Subcutaneous abdominal adipose tissue (tissue), 5 donors: ENCODE data around the gene CDCA7L.

Experiments
- H3K27ac ChIP-seq: one replicate; pipeline ENCODE4 v1.7.0; 2013; ENCODE audit warnings: low read depth, mild to moderate bottlenecking, inconsistent platforms, low read length, moderate library complexity
- H3K27me3 ChIP-seq, 5 donors: one replicate each; pipeline ENCODE4 v1.7.0; 2013; ENCODE audit warnings: low read length in 5 of 5, inconsistent platforms in 1 of 5; ENCODE audit not compliant: control insufficient read depth in 5 of 5, insufficient read depth in 4 of 5
- H3K36me3 ChIP-seq, 5 donors: one replicate each; pipeline ENCODE4 v1.7.0; 2013; ENCODE audit warnings: low read length in 5 of 5; ENCODE audit not compliant: control insufficient read depth in 5 of 5, insufficient read depth in 5 of 5
- H3K4me1 ChIP-seq, 5 donors: one replicate each; pipeline ENCODE4 v1.7.0; 2013; ENCODE audit warnings: low read length in 5 of 5, mild to moderate bottlenecking in 3 of 5, moderate library complexity in 1 of 5; ENCODE audit not compliant: control insufficient read depth in 5 of 5, insufficient read depth in 5 of 5
- H3K4me3 ChIP-seq, 5 donors: one replicate each; pipeline ENCODE4 v1.7.0; 2013; ENCODE audit warnings: low read length in 5 of 5, low read depth in 1 of 5
- H3K9ac ChIP-seq, 5 donors: one replicate each; pipeline ENCODE4 v1.7.0; 2013; ENCODE audit warnings: low read length in 5 of 5, mild to moderate bottlenecking in 4 of 5, moderate library complexity in 3 of 5
- H3K9me3 ChIP-seq, 5 donors: one replicate each; pipeline ENCODE4 v1.7.0; 2013; ENCODE audit warnings: low read length in 5 of 5; ENCODE audit not compliant: control insufficient read depth in 5 of 5
- donor health status: healthy.
- donor health status: healthy.
- donor health status: healthy.
- donor health status: healthy.
- donor health status: healthy.

CDCA7L gene

DNA sequence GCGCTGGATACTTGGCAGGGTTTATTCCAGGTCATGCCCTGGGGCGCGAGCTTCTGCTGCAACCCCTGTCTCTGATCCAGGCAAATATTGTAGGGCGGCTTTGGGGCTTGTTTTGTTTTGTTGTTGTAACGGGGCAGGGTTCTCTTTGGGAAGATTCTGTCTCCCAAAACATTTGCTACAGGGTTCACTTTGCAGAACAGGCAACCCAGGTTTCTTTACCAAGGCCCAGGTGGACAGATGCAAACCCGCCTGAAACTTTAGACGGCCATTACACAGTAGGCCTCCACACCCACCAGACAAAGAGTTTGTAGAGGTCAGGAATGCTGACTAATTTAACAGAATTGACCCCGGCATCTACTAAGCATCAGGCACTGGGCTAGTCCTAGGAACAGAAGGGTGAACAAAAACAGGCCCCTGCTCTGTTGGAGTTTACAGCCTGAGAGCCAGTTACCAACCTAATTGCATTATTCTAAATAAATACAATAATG is 567 bp upstream of the CDCA7L start:
- Histone ChIP-seq H3K27ac (peak overlapping the region; percentile 19), H3K27me3 (no peaks in the 10 kb centered on the region), H3K4me1 (peaks cover 0 to 35% (median 22%) of the 10 kb centered on the region in 5 donors), H3K4me3 (peak overlapping the region; percentile 15 to 88 (median 69)), H3K9ac (no peak overlapping the region), H3K36me3 (no peaks in the 10 kb centered on the region), H3K9me3 (no peaks in the 10 kb centered on the region)

DNA sequence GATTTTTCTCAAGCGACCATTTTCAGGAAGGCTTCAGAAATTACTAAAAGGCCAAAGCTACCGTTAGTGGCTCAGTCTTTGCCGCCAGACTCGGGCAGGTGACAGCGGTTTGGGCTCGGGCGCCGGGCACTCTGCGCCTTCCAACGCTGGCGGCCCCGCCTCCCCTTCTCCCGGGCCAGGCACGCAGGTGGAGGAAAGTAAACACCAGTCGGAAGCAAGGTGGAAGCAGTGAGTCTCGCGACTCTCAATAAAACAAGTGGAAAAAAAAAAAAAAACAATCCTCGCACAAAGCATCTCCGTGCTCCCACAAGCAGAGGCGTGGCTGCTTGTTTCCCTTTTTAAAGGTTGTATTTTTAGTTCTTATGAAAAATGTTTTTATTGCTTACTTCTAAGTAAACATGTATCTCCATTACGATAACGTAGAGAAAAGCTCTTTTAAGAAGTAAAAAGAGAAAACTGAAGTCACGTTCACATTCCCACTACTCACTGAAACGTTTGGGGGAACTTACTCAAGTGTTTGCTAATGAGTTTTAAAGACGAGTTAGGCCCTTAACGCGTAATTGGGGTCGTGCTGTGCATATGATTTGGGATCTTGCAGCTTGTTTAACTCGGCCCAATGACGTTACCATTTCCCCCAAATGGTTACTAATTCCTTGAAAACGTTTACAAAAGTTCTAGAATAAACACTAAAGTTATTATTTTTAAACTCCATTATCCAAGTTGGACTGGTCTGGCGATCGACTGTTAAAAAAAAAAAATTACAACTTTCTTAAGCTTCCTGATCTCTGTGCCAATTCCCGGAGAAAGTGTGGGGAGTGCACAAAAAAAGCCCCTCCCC is 864 bp downstream of the CDCA7L start:
- peaks cover 0 to 35% (median 22%) of the 10 kb centered on the region in 5 donors for H3K4me1 ChIP-seq
- no peaks in the 10 kb centered on the region for H3K27me3 ChIP-seq
- no peaks in the 10 kb centered on the region for H3K36me3 ChIP-seq
- peak overlapping the region; percentile 69 to 88 (median 73) for H3K4me3 ChIP-seq
- H3K27ac ChIP-seq, result no peak overlapping the region
- H3K9ac ChIP-seq, result peak overlapping the region in 4 of 5 donors; percentile 22 to 69 (median 56)
- no peaks in the 10 kb centered on the region for H3K9me3 ChIP-seq

DNA sequence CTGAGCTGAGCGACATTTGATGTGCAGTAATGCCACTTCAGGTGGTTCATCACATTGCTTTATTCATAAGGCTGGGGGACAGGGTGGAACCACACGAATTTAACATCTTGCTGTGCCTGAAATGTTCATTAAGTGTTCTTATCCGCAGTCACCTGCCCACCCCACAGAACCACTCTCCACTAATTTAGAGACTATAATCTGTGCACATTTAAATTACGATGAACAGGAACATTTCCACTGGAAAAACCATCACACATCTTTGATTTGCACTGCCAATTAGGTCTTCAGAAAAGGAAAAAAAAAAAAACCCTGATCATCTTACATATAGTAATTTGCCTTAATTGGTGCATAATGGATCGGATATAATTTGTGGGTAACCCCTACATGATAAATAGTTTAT is 2.3 kb downstream of the CDCA7L start:
- Histone ChIP-seq H3K4me1 (peaks cover 0 to 35% (median 24%) of the 10 kb centered on the region in 5 donors), H3K9me3 (no peaks in the 10 kb centered on the region), H3K27me3 (no peaks in the 10 kb centered on the region), H3K36me3 (peaks cover 0 to 2% (median 0%) of the 10 kb centered on the region in 5 donors), H3K9ac (no peak overlapping the region), H3K4me3 (no peak overlapping the region), H3K27ac (no peak overlapping the region)

DNA sequence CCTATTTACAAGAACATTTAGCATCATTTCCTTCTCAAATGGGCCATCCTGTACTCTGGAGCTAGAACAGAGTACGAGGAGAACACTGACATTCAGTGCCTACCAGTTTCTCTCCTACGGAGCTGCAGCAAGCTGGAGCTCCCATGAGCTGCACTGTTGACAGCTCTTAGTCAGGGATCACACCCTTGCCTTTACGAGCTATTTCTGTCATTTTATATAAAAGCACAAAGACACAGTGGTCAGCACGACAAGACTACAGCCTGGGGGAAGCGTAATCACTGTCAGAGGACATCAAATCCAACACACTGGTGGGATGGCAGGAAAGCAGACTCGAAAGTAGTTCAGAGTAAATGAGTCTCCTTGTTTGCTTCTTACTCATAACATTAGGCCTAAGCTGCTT is 2.7 kb downstream of the CDCA7L start:
- H3K27ac ChIP-seq, result no peak overlapping the region
- H3K9ac ChIP-seq, result no peak overlapping the region
- no peak overlapping the region for H3K4me3 ChIP-seq

DNA sequence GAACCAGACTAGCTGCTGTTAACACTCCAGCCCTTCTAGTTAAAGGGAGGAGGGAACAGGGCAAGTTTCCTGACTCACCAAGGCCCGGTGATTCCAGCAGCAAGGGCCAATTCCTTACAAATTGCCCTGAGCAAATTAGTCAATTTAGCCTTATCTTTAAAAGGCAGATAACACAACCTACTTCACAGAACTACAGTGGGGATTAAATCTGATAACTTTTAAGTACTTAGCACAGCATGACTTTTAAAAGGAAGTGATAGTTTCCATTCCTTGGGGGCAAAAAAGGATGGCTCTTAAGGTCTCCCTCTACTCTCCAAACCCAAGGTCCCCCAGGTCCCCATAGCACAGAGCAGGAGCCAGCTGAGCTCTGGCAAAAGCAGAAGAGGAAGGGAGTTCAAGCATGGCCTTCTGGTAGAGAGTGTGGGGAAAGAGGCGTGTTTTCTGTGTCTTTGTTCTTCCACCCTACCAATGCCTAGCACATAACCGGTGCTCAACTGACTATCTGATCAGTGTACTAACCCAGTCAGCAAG is 4.0 kb downstream of the CDCA7L start:
- Histone ChIP-seq H3K27me3 (no peaks in the 10 kb centered on the region), H3K36me3 (peaks cover 0 to 5% (median 0%) of the 10 kb centered on the region in 5 donors), H3K27ac (no peak overlapping the region), H3K9ac (no peak overlapping the region), H3K9me3 (peaks cover 0 to 3% (median 0%) of the 10 kb centered on the region in 5 donors), H3K4me3 (no peak overlapping the region), H3K4me1 (peaks cover 0 to 27% (median 24%) of the 10 kb centered on the region in 5 donors)

More for the DNA sequence above, 2.7 kb downstream of the CDCA7L start:
- H3K9me3 ChIP-seq, result no peaks in the 10 kb centered on the region
- H3K4me1 ChIP-seq, result peaks cover 0 to 35% (median 24%) of the 10 kb centered on the region in 5 donors
- H3K36me3 ChIP-seq, result peaks cover 0 to 5% (median 0%) of the 10 kb centered on the region in 5 donors
- H3K27me3 ChIP-seq, result no peaks in the 10 kb centered on the region

DNA sequence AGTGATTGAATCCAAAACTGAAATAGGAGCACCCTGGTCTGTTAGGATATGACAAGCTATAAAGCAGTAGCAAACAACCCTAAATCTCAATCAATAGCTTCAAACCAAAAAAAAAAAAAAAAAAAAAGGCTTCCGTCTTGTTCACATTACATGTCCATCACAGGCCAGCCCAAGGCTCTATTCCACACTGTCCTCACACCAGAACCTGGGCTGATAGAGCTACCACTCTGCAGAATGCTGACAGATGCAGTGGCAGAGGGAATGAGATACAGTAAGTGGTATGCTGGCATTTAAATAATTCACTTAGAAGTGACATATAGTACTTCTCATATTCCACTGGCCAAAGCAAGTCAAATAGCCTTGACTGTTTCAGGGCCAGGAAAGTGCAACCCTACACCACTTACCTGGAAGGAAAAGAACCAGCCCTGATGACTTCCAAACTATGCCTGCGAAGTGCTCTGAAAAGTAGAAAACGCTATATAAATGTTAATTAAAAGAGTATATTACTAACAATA is 5.8 kb downstream of the CDCA7L start:
- no peak overlapping the region for H3K4me3 ChIP-seq
- no peak overlapping the region for H3K27ac ChIP-seq
- peaks cover 0 to 12% (median 10%) of the 10 kb centered on the region in 5 donors for H3K4me1 ChIP-seq
- no peaks in the 10 kb centered on the region for H3K27me3 ChIP-seq
- H3K36me3 ChIP-seq, result peaks cover 0 to 5% (median 0%) of the 10 kb centered on the region in 5 donors
- H3K9ac ChIP-seq, result no peak overlapping the region
- peaks cover 0 to 4% (median 0%) of the 10 kb centered on the region in 5 donors for H3K9me3 ChIP-seq

DNA sequence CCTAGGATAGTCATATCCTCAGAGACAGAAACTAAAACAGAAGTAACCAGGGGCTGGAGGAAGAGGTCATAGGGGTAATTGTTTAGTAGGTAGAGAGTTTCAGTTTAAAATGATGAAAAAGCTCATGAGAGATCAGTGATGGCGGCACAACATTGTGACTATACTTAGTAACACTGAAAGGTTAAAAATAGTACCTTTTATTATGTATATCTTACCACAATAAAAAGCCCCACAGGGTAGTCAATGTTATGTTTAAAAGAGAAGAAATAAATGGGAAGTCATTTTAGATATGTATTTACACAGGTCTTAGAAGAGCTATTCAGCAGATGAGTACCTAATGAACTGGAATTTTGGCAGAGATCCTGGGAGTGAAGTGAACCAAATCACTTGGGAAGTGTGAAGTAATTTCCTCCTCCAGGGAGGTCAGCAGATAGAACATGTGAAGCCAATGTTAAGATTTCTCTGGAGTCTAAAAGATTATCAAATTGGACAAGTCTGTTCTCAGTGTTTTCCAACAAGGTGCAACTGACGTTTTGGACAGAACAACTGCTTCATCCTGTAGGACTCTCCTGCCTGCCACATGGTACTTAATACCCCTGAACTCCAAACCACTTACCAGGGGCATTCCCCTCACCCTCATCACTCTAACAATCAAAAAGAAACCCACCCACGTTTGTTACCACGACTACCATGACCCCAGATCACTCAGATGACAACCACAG is 6.4 kb downstream of the CDCA7L start:
- no peak overlapping the region for H3K27ac ChIP-seq

DNA sequence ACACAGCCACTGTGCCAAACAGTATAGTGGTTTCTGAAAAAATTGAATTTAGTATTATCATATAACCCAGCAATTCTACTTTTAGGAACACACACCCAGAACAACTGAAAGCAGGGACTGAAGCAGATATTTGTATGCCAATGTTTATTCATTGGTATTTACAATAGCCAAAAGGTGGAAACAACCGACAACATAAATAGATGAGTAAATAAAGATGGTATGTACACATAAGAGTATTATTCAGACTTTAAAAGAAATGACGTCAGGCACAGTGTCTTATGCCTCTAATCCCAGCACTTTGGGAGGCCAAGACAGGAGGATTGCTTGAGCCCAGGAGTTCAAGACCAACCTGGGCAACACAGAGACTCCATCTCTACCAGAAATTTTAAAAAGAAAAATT is 7.2 kb downstream of the CDCA7L start:
- H3K4me1 ChIP-seq, result peaks cover 0 to 5% (median 4%) of the 10 kb centered on the region in 5 donors
- no peak overlapping the region for H3K9ac ChIP-seq
- peaks cover 0 to 5% (median 0%) of the 10 kb centered on the region in 5 donors for H3K36me3 ChIP-seq
- H3K4me3 ChIP-seq, result no peak overlapping the region
- H3K9me3 ChIP-seq, result peaks cover 0 to 4% (median 0%) of the 10 kb centered on the region in 5 donors
- no peak overlapping the region for H3K27ac ChIP-seq
- H3K27me3 ChIP-seq, result no peaks in the 10 kb centered on the region

More for the DNA sequence above, 6.4 kb downstream of the CDCA7L start:
- no peak overlapping the region for H3K4me3 ChIP-seq
- peaks cover 0 to 4% (median 0%) of the 10 kb centered on the region in 5 donors for H3K9me3 ChIP-seq
- no peak overlapping the region for H3K9ac ChIP-seq
- H3K27me3 ChIP-seq, result no peaks in the 10 kb centered on the region
- H3K4me1 ChIP-seq, result peaks cover 0 to 6% (median 5%) of the 10 kb centered on the region in 5 donors
- peaks cover 0 to 5% (median 0%) of the 10 kb centered on the region in 5 donors for H3K36me3 ChIP-seq

DNA sequence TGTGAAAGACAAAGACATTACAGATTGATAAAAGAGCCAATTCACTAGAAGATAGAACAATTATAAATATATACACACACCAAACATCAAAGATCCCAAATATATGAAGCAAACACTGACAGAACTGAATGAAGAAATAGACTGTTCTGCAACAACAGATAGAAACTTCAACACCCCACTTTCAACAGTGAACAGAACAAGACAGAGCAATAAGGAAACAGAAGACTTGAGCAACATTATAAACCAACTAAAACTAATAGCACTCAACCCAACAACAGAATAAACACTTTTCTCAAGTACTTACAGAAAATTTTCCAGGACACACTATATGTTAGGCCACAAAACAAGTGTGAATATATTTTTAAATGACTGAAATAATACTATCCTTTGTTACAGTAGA is 10.9 kb downstream of the CDCA7L start:
- no peak overlapping the region for H3K27ac ChIP-seq
- no peak overlapping the region for H3K9ac ChIP-seq
- peaks cover 0 to 5% (median 0%) of the 10 kb centered on the region in 5 donors for H3K36me3 ChIP-seq
- H3K4me1 ChIP-seq, result peaks cover 0 to 5% (median 0%) of the 10 kb centered on the region in 5 donors
- no peaks in the 10 kb centered on the region for H3K27me3 ChIP-seq
- H3K9me3 ChIP-seq, result peaks cover 0 to 4% (median 0%) of the 10 kb centered on the region in 5 donors
- no peak overlapping the region for H3K4me3 ChIP-seq
